KOPT-K1 (cell line): ENCODE measurements around the gene USP10.
"Not testable (repeated sequence)": the region's sequence is repeated elsewhere in the genome, so short reads cannot be mapped to it uniquely, and the experiment has no call there.

Source experiments
- H3K27ac ChIP-seq: fragments of 200-600 bp; sonication (generic); 2 replicates; pipeline ENCODE4 v1.5.1; 2016; ENCODE audit warnings: antibody characterized with exemption, mild to moderate bottlenecking, low read depth, low read length; ENCODE audit not compliant: poor library complexity, severe bottlenecking
- H3K36me3 ChIP-seq: fragments of 200-600 bp; sonication (generic); 2 replicates; pipeline ENCODE4 v1.5.1; 2017; ENCODE audit warnings: antibody characterized with exemption, mild to moderate bottlenecking, low read length, moderate library complexity; ENCODE audit not compliant: insufficient read depth
- H3K9me3 ChIP-seq: fragments of 200-600 bp; sonication (generic); 2 replicates; pipeline ENCODE4 v1.5.1; 2017; ENCODE audit warnings: antibody characterized with exemption, low read length, mild to moderate bottlenecking; ENCODE audit not compliant: insufficient read depth, poor library complexity, severe bottlenecking

USP10 gene

GRCh38 chr16:84740596-84741116, 40.9 kb downstream of the USP10 start:
- Histone ChIP-seq H3K9me3 (no peaks in the 10 kb centered on the region), H3K36me3 (peaks cover 75% of the 10 kb centered on the region), H3K27ac (no peak overlapping the region)

GRCh38 chr16:84741340-84741830, 41.6 kb downstream of the USP10 start:
- Histone ChIP-seq H3K27ac (no peak overlapping the region), H3K9me3 (no peaks in the 10 kb centered on the region), H3K36me3 (peaks cover 79% of the 10 kb centered on the region)

DNA sequence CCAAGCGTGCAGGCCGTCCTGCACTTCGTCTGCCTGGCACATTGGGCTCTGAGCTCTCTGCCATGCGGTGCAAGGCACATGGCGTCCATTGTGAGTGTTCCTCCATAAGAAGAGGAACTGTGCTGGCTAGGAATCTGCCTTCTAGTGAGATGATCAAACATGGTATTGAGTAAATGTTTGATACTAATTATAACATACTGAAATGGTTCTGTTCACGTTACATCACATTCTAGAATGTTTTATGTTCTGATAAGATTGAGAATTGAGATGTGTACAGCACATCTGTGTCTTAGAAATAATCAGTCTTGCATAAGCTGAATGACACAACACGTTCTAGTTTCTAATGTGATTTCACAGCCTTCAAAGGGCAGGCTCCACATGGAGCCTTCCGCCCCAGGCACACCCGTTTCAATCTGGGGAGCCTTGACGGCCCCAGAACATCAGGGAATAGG, 42.9 kb downstream of the USP10 start:
- Histone ChIP-seq H3K9me3 (no peaks in the 10 kb centered on the region), H3K36me3 (peaks cover 86% of the 10 kb centered on the region), H3K27ac (no peak overlapping the region)

DNA sequence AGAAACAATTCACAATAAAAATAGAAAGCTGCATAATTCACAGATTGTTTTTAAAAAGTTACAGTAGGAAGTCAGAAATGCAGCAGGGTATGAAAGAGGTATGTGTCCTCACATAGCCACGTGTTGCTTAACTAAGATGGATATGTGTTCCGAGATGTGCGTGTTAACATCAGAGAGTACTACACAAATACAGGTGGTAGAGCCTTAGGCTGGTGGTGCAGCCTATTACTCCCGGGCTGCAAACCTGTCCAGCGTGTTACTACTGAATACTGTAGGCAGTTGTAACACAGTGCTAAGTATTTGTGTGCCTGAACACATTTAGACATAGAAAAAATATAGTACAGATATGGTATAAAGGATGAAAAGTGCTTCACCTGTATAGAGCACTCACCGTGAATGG, 46.4 kb downstream of the USP10 start:
- Histone ChIP-seq H3K27ac (no peak overlapping the region), H3K36me3 (peaks cover 94% of the 10 kb centered on the region), H3K9me3 (no peaks in the 10 kb centered on the region)

DNA sequence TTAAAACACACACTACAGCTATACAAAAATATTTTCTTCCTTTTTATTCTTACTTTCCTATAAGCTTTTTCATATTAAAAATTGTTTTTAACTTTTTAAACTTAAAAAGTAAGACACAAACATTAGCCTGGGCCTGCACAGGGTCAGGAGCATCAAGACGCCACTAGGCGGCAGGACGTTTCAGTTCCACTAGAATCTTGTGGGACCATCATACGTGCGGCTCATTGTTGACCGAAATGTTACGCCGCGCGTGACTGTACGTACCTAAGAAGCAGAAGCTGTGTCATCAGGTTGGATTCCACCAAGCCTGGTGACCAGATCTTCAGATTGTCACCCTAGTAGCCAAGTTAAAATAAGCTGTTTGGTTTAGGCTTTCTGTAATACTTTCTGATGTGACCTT, 47.1 kb downstream of the USP10 start:
- Histone ChIP-seq H3K27ac (no peak overlapping the region), H3K9me3 (no peaks in the 10 kb centered on the region), H3K36me3 (peaks cover 93% of the 10 kb centered on the region)

DNA sequence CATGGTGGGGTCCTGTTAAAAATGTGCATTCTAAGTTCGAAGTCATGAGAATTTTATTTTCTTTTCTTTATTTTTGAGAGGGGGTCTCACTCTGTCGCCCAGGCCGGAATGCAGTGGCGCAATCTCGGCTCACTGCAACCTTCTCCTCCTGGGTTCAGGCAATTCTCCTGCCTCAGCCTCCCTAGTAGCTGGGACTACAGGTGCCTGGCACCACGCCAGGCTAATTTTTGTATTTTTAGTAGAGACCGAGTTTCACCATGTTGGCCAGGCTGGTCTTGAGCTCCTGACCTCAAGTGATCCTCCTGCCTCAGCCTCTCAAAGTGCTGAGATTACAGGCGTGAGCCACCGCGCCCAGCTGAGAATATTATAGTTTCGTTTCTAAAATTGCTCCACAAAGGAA, 48.4 kb downstream of the USP10 start:
- peaks cover 86% of the 10 kb centered on the region for H3K36me3 ChIP-seq
- H3K9me3 ChIP-seq, H3K27ac ChIP-seq: not testable (repeated sequence)

DNA sequence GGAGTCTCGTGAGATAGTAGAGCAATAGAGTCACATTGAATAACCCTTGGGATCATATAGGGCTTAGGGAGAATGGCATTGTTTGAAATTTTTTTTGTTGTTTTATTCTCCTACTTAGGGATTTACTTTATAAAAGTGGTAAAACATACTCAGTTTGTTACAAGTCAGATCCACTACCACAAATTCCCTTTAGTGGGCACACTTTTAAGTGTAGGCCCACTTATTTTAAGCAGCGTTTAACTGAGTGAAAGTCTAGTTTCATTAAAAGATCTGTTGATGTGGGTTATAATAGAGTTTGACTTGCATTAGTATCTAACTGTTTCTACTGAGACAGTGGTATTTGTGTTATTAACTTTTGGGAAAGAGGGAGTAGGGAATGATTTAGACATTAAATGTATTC, 49.3 kb downstream of the USP10 start:
- H3K27ac ChIP-seq: no peak overlapping the region
- no peaks in the 10 kb centered on the region for H3K9me3 ChIP-seq
- H3K36me3 ChIP-seq: peaks cover 84% of the 10 kb centered on the region

DNA sequence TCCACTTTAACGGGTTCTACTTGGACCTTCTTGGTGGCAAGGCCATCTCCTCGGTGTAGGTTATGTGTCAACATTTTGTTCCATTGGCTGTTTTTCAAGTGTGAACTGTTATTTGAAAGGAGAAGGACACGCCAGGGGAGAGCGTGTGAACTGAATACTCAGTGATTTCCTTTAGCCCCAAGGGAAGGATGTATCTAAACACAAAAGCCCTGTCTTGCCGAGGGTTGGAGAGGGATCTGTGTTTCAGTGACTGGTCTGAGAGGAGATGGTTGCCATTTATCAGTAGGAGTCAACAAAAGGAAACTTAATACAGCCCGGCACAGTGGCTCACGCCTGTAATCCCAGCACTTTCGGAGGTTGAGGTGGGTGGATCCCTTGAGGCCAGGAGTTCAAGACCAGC, 50.0 kb downstream of the USP10 start:
- H3K9me3 ChIP-seq: no peaks in the 10 kb centered on the region
- peaks cover 79% of the 10 kb centered on the region for H3K36me3 ChIP-seq
- H3K27ac ChIP-seq: no peak overlapping the region

DNA sequence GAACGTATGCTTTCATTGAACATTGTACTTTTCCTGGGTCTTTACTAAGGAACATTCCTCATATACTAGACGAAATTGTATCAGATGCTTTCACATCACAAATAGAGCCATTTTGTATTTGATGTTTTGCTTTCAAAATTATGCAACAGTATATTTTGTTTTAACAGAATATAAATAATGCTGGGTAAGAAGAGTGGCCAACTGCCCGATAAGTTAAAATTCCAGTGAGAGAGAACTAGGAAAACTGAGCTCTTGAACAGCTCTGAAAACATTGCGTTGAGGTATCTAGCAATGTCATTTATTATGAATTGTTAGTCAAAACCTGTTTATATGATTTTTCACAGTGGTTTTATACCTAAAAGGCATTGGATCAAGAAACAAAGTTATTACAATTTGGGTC, 50.8 kb downstream of the USP10 start:
- Histone ChIP-seq H3K36me3 (peaks cover 79% of the 10 kb centered on the region), H3K9me3 (no peaks in the 10 kb centered on the region), H3K27ac (no peak overlapping the region)

DNA sequence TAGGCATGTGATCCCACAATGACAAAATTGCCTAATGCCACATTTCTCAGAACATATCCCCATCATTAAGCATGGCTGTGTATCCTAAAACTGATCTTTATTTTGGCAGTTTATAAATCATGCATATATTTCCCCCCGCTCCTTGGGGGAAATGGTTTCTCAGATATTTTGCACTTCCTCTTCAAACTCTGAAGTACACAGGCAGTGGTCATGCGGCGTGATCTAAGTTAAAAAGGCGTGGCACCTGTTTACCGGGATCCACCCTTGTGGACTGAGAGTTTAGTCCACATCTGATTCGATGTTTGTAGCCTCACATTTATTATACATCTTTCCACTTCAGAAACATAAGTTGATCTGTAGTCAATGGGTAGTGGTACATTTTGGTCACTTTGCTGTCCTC, 51.4 kb downstream of the USP10 start:
- Histone ChIP-seq H3K36me3 (peaks cover 72% of the 10 kb centered on the region), H3K27ac (no peak overlapping the region), H3K9me3 (no peaks in the 10 kb centered on the region)

DNA sequence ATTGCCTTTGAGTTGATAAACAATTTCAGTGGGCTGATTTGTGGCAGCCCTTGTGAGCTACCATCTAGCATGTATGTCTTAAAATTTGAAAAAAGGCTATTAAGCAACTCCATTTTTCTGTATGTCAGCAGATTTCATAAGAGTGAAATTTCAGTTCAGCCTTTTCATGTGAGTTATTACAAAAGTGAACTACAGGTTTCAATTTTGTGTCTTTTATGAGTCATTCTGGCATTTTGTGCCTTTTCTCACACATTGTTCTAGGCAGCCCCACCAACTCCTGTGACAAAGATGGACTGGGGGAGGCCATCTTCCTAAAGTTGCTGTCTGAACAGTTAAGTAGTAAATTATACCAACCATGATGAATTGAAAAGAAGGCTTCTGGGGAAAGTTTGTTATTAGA, 52.1 kb downstream of the USP10 start:
- no peak overlapping the region for H3K27ac ChIP-seq
- H3K9me3 ChIP-seq: no peaks in the 10 kb centered on the region
- peaks cover 65% of the 10 kb centered on the region for H3K36me3 ChIP-seq

- Histone ChIP-seq H3K9me3 (no peaks in the 10 kb centered on the region), H3K27ac (no peak overlapping the region), H3K36me3 (peaks cover 60% of the 10 kb centered on the region)
Measured at GRCh38 chr16:84752600-84752999, 52.8 kb downstream of the USP10 start.

- Histone ChIP-seq H3K27ac (no peak overlapping the region), H3K9me3 (no peaks in the 10 kb centered on the region), H3K36me3 (peaks cover 63% of the 10 kb centered on the region)
Measured at GRCh38 chr16:84753412-84754326, 53.9 kb downstream of the USP10 start.

- H3K27ac ChIP-seq: no peak overlapping the region
- H3K9me3 ChIP-seq: no peaks in the 10 kb centered on the region
- peaks cover 63% of the 10 kb centered on the region for H3K36me3 ChIP-seq
Measured at GRCh38 chr16:84754353-84754856, 54.6 kb downstream of the USP10 start.

GRCh38 chr16:84754956-84755672, 55.3 kb downstream of the USP10 start:
- Histone ChIP-seq H3K36me3 (peaks cover 63% of the 10 kb centered on the region), H3K9me3 (no peaks in the 10 kb centered on the region), H3K27ac (no peak overlapping the region)
